Lower lobe of right lung (tissue), 2 donors: ENCODE measurements around the gene FAM124B. TPM values are rescaled to one million over a fixed set of nuclear protein-coding genes. Genes with fewer than 3 reads are reported as not detected.
A peak's percentile ranks its signal among the peaks of the same experiment; 100 is the strongest.

ENCODE experiments used
- ATAC-seq, 2 donors: fragments of 200-7000 bp; cut with Tn5 transposase; one replicate each; pipeline ENCODE4 v1.9.1; 2020 to 2022; ENCODE audit warnings: mild to moderate bottlenecking in 2 of 2, moderate library complexity in 2 of 2
- DNase-seq: peaks from one replicate; pipeline ENCODE4 v3.0.0-alpha.2; 2020
- H3K27ac ChIP-seq: fragments of 200-600 bp; one replicate; pipeline ENCODE4 v1.8.0; 2022
- H3K27me3 ChIP-seq: fragments of 200-600 bp; one replicate; pipeline ENCODE4 v1.8.0; 2022; ENCODE audit warnings: low read depth
- H3K36me3 ChIP-seq: fragments of 200-600 bp; one replicate; pipeline ENCODE4 v1.8.0; 2022; ENCODE audit warnings: mild to moderate bottlenecking
- H3K4me1 ChIP-seq: fragments of 200-600 bp; one replicate; pipeline ENCODE4 v1.8.0; 2022
- H3K4me3 ChIP-seq: fragments of 200-600 bp; one replicate; pipeline ENCODE4 v1.8.0; 2022; ENCODE audit warnings: mild to moderate bottlenecking
- H3K9me3 ChIP-seq: fragments of 200-600 bp; one replicate; pipeline ENCODE4 v1.8.0; 2022
- CTCF ChIP-seq: fragments of 200-600 bp; IDR thresholded peaks from one replicate; pipeline ENCODE4 v1.8.0; 2022; ENCODE audit warnings: antibody characterized with exemption, mild to moderate bottlenecking
- intact Hi-C: fragments of 100-400 bp; cut with DNase I; formaldehyde crosslinking; loops from one replicate; pipeline ENCODE4 v1.11.0; 2022
- total RNA-seq: library from RNA; stranded (reverse); fragmentation: NEBNext Ultra II Directional; extraction: Animal tissue kit (Norgen Biotek cat#: 25700); gene quantifications from one replicate; pipeline ENCODE4 v1.2.1, GENCODE V29; 2021
- donor health status: DM: no; HTN: yes; CAD: no; lungs with severe emphysema.

Gene FAM124B
- total RNA-seq, 1 donor from 2014 or later, result 4.8 TPM

DNA sequence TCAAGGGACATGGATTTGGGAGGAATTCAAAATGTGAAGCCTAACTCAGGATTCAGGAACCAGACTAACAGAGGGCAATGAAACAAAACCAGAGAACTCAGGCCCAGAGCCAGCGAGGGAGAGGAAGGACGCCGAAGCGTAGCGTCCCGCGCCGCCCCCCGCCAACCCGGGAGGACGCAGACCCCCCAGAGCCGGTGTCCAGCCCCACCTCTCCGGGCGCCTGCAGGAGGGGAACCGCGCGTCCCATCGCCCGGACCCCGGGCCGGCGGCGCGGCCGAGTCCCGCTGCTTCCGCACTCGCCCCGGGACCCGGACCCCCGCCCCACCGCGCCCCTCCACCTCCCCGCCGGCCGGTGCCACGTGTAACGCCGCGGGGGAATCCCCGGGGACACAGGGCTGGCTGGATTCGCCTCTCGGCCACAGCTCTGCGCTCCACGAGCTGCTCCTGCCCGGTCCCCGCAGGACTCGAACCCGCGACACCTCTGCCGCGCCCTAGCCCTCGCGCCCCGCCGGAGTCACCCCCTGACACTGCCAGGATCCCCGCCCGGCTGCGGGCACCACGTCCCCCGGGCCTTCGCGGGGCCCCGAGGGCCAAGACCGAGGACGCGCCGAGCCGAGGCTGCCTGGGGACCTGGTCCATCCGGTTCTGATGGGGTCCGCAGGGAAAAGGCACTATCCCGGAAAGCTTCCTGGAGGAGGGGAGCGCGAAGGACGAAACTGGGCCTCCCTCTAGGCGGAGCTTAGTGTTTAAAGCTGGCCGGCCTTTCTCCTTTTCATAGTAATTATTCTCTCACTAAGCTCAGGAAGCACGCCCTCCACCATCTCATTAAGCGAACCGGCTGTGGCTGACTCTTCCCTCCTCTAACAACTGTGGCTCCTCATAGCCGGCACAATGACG lies 40.4 kb upstream of the FAM124B start:
- ATAC-seq, result peak; percentile 70 to 76
- H3K27ac ChIP-seq, result no peak overlapping the region

GRCh38 chr2:224440988-224441387 lies 39.1 kb upstream of the FAM124B start:
- ATAC-seq (peak in 1 of 2 donors; percentile 35), DNase-seq (no peak)
- Histone ChIP-seq H3K4me3 (no peak overlapping the region), H3K27me3 (peaks cover 5% of the 10 kb centered on the region), H3K9me3 (no peaks in the 10 kb centered on the region), H3K27ac (no peak overlapping the region), H3K4me1 (peaks cover 12% of the 10 kb centered on the region), H3K36me3 (no peaks in the 10 kb centered on the region)
- no peak for TF ChIP-seq CTCF
- intact Hi-C loops, result no loop called here

More for the DNA sequence above, 40.4 kb upstream of the FAM124B start:
- Histone ChIP-seq H3K27me3 (peaks cover 5% of the 10 kb centered on the region), H3K4me1 (peaks cover 12% of the 10 kb centered on the region), H3K36me3 (no peaks in the 10 kb centered on the region), H3K9me3 (no peaks in the 10 kb centered on the region), H3K4me3 (peak overlapping the region; percentile 59)
- intact Hi-C loops, result no loop called here
- no peak for TF ChIP-seq CTCF
- peak; percentile 50 for DNase-seq

DNA sequence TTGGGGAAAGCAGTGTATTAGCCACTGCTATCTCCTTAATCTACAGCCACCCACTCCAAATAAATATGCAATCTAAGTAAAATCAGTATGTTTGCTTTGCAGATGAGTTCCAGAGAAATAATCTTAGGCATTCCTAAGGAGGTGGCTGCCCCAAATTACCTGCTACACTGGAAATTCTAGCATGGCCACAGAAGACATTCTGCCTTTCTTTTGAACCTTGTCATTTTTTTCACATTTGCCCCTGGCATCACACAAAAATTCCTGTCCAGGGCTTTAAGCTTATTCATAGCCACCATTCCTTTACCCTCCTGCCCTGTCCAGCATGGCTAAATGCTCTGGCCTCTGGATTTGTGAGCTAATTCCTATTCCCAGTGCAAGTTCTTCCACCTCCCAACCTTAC lies 36.8 kb upstream of the FAM124B start:
- intact Hi-C loops, result no loop called here
- no peak for TF ChIP-seq CTCF
- no peaks in the 10 kb centered on the region for H3K36me3 ChIP-seq
- peaks cover 5% of the 10 kb centered on the region for H3K27me3 ChIP-seq
- DNase-seq (no peak), ATAC-seq (no peak)
- no peak overlapping the region for H3K27ac ChIP-seq
- H3K4me3 ChIP-seq, result no peak overlapping the region
- no peaks in the 10 kb centered on the region for H3K9me3 ChIP-seq
- H3K4me1 ChIP-seq, result peaks cover 12% of the 10 kb centered on the region

DNA sequence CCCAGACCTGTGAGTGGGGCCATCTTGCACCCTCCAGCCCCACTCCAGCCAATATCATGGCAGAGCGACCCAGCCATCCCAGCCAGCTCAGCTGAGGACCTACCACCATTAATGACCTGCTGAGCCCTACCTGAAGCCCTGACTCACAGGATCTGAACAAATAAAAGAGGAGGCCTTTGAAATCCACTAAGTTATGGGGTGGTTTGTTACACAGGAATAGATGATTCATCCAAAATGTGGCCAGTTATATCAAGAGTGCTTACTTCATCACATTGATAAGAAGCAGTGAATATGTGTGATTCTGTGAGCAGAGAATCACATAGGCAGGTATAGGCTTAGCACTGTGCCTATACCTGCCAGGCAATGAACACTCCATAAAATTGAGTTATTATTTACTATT lies 34.7 kb upstream of the FAM124B start:
- intact Hi-C loops, result no loop called here
- Histone ChIP-seq H3K4me3 (no peak overlapping the region), H3K27ac (no peak overlapping the region), H3K9me3 (no peaks in the 10 kb centered on the region), H3K4me1 (no peaks in the 10 kb centered on the region), H3K36me3 (no peaks in the 10 kb centered on the region), H3K27me3 (peaks cover 5% of the 10 kb centered on the region)
- DNase-seq (no peak), ATAC-seq (no peak)
- TF ChIP-seq CTCF, result no peak

DNA sequence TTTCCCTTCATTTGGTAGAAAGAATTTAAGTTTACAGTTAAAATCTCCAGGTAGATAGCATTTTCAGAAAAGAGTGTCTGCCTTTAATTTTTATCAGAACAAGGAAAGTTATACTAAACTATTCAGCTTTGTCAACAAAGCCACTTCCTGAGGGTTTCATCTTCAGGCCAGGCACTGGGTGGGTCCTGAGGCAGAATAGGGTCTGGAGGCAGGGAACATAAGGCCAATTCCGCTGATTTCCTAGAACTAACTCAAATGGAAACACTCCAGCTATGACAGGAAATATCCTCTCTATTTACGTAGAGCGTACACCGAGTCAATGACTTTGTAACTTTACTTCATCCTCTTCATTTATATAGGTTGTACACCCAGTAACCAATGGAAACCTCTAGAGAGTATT lies 32.7 kb upstream of the FAM124B start:
- Histone ChIP-seq H3K36me3 (no peaks in the 10 kb centered on the region), H3K9me3 (no peaks in the 10 kb centered on the region), H3K27me3 (no peaks in the 10 kb centered on the region), H3K27ac (no peak overlapping the region), H3K4me1 (no peaks in the 10 kb centered on the region), H3K4me3 (no peak overlapping the region)
- DNase-seq (no peak), ATAC-seq (no peak)
- intact Hi-C loops, result no loop called here
- TF ChIP-seq CTCF, result no peak
